ENCODE results near the gene GNMT.
"Not testable (repeated sequence)": the region's sequence is repeated elsewhere in the genome, so short reads cannot be mapped to it uniquely, and the experiment has no call there.

Gene GNMT

GRCh38 chr6:42940493-42941045, 20.0 kb upstream of the GNMT start:
- in situ Hi-C loops (cut with MboI; ENCODE audit: low sequenced_read_pairs) = no loop called here

DNA sequence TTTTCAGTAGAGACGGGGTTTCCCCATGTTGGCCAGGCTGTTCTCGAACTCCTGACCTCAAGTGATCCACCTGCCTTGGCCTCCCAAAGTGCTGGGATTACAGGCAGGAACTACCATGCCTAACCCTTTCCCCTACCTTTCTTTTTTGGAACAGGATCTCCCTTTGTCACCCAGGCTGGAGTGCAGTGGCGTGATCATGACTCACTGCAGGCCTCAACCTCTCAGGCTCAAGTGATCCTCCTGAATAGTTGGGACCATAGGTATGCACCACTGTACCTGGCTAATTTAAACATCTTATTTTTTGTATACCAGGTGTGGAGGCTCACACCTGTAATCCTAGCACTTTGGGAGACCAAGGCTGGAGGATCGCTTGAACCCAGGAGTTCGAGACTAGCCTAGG, 19.2 kb upstream of the GNMT start:
- in situ Hi-C loops (cut with MboI; ENCODE audit: low sequenced_read_pairs) = not testable (repeated sequence)

GRCh38 chr6:42942444-42942843, 18.1 kb upstream of the GNMT start:
- in situ Hi-C loops (cut with MboI; ENCODE audit: low sequenced_read_pairs) = no loop called here

- in situ Hi-C loops (cut with MboI; ENCODE audit: low sequenced_read_pairs) = no loop called here
These were observed 12.6 kb upstream of the GNMT start for GRCh38 chr6:42947950-42948349.

DNA sequence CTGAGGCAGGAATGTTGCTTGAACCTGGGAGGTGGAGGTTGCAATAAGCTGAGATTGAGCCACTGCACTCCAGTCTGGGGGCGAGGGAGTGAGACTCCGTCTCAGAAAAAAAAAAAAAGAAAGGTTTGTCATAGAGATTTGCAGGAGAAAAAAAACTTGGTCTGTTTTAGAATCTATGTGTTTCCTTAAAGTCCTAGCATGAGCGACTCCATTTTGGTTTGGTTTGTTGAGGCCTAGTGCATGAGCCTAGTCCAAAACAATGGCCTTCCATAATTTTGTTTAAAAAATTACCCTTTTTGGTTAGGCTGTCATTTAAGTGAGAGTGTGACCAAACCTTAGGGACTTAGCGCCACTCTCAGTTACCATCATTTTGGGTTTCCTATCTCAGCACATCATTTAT, 8.2 kb upstream of the GNMT start:
- in situ Hi-C loops (cut with MboI; ENCODE audit: low sequenced_read_pairs) = no loop called here

- in situ Hi-C loops (cut with MboI; ENCODE audit: low sequenced_read_pairs) = not testable (repeated sequence)
These were observed 6.1 kb upstream of the GNMT start for GRCh38 chr6:42954405-42954804.

DNA sequence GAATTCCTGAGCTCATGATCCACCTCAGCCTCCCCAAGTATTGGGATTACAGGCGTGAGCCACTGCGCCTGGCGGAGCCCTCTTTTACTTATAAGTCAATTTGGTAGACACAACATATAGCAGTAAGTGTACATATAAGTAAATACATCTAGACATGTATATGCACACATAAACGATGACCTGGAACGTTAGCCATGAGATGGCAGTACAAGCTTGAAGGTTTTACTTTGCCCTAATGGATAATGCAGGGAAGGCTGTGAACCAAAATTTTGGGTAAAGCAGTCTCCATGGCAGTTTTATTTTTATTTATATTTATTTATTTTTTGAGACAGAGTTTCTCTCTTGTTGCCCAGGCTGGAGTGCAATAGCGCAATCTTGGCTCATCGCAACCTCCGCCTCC, 2.4 kb upstream of the GNMT start:
- in situ Hi-C loops (cut with MboI; ENCODE audit: low sequenced_read_pairs) = no loop called here

DNA sequence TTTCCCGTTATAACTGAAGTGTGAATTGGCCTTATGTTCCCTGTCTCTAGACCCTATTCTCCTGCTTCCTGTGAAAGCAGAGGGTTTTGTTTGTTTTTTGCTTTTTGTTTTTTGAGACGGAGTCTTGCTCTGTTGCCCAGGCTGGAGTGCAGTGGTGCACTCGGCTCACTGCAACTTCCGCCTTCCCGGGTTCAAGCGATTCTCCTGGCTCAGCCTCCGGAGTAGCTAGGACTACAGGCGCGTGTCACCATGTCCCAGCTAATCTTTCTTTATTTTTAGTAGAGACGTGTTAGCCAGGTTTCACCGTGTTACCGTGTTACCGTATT, 674 bp upstream of the GNMT start:
- in situ Hi-C loops (cut with MboI; ENCODE audit: low sequenced_read_pairs) = no loop called here

DNA sequence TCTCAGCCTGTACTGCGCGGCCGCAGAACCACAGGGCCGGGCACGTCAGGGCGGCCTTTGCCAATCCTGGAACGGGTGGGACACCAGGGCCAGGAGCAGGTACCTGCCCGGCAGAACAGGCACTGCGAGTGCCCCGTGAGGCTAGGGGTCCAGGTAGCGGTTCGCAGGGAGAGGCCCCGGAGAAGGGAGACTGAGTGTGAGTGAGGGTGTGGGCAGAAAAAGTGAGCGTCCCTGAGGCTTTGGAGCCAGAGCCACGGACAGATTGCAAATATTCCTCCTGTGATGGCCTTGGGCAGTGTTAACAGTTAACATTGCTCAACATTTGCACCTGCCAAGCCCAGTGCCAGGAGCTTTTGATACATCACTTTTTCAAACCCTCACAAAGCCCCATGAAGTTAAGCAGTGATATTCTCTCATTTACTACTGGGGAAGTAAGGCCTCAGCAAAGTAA, 491 bp downstream of the GNMT start:
- in situ Hi-C loops (cut with MboI; ENCODE audit: low sequenced_read_pairs) = no loop called here

DNA sequence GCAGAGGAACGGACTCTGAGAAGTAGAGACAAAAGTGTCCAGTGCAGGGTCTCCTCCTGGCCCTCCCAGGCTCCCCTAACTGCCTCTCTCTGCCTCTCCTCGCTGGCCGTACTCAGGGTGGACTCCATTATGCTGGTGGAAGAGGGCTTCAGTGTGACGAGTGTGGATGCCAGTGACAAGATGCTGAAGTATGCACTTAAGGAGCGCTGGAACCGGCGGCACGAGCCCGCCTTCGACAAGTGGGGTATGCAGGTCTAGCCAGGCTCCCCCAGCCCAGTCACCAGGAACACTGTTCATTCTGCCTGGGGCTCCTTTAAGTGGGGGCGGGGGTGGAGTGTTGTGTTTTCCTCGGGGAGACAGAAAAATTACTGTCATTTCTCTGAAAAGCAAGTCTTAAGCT, 1.5 kb downstream of the GNMT start:
- in situ Hi-C loops (cut with MboI; ENCODE audit: low sequenced_read_pairs) = no loop called here

DNA sequence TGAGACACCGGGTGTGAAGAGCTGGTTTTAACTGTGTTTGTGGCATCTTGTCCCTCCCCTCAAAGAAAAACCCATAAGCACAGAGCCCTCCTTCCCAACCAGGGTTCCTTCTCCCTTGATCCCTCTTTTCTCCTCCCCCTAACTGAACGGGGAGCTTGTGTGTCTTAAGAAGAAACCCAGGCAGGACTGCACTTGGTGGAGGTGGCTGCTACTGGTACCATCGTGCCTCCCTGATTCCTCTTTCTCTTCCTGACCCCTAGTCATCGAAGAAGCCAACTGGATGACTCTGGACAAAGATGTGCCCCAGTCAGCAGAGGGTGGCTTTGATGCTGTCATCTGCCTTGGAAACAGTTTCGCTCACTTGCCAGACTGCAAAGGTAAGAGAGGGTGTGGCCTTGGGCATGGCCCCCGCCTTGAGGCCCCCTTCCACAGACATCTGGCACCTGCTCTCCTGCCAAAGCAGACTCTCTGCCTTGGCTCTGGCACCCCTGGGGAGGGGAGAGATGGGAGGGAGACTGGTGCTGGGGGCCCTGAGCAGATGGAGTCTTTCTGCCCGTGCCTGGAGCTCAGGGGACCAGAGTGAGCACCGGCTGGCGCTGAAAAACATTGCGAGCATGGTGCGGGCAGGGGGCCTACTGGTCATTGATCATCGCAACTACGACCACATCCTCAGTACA, 2.1 kb downstream of the GNMT start:
- in situ Hi-C loops (cut with MboI; ENCODE audit: low sequenced_read_pairs) = no loop called here

DNA sequence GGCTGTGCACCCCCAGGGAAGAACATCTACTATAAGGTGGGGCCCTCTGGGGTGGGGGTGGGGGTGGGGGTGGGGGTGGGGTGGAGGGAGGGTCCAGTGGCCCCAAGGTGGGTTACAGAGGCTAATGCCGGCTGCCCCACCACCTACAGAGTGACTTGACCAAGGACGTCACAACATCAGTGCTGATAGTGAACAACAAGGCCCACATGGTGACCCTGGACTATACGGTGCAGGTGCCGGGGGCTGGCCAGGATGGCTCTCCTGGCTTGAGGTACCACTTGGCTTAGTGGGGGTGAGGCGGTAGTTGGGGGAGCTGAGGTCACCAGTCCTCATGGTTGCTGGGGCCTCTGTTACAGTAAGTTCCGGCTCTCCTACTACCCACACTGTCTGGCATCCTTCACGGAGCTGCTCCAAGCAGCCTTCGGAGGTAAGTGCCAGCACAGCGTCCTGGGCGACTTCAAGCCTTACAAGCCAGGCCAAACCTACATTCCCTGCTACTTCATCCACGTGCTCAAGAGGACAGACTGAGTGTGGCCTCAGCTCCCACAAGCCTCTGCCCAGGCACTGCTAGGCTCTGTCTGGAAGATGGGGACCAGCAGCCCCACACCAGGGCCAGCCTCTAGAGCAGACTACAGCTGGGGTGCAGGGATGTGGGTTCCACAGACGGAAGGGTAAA, 2.8 kb downstream of the GNMT start:
- in situ Hi-C loops (cut with MboI; ENCODE audit: low sequenced_read_pairs) = no loop called here

GRCh38 chr6:42963855-42964605, 3.5 kb downstream of the GNMT start:
- in situ Hi-C loops (cut with MboI; ENCODE audit: low sequenced_read_pairs) = no loop called here

DNA sequence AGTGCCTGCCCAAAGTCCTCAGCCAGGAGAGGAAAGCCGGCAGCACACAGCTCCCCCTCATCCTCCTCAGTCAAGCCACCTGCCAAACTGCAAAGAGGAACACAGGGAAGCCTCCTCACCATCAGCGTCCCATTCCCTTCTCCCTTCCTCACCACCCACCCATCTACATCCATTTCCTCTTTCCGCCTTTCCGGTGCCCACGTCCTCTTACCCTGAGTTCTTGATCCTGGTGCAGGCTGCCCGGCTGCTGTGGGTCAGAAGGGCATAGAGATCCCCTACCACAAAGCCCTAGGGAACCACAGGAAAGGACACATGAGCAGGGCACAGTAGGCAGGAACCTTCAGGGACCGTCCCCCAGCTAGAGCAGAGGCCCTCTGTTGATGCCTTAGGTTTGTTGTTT, 6.0 kb downstream of the GNMT start:
- in situ Hi-C loops (cut with MboI; ENCODE audit: low sequenced_read_pairs) = no loop called here

GRCh38 chr6:42967228-42967627, 6.7 kb downstream of the GNMT start:
- in situ Hi-C loops (cut with MboI; ENCODE audit: low sequenced_read_pairs) = no loop called here

DNA sequence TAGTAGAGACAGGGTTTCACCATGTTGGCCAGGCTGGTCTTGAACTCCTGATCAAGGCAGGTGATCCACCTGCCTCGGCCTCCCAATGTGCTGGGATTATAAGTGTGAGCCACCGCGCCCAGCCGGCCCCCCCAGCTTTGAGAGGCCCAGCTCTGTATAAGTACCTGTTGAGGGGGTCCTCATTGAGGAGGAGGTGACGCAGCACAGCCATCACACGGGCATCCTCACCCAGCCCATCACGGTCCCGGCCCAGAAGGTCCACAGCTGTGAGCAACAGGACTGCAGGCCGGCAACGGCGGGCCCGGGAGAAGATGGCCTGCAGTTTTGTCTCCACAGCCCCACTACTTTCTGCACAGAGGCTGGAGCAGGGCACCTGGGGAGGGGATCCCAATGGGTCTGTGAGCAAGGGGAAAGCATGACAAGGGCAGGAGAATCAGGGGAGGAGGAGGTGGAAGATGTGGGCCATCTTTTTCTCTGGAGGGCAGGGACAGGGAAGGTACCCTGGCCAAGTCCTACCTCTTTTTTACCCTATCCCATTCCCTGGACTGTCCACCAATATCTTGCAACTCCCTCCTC, 7.7 kb downstream of the GNMT start:
- in situ Hi-C loops (cut with MboI; ENCODE audit: low sequenced_read_pairs) = no loop called here

DNA sequence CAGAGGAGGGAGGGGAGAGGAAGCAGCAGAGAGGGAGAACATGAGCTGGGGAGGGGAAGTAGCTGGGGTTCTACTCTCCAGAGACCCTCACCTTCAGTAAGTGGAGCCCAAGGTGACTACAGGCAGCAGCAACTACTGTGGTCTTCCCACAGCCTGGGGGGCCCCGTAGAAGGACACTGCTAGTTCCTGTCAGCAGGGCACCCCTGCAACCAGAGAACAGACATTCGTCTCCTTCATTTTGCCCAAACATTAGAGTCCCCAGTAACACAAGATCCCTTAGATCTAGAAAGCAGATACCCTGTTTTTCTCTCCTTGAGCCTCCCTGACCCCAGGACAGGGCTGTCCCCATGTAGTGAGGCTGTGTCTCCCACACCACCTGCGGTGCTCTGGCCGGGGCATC, 8.2 kb downstream of the GNMT start:
- in situ Hi-C loops (cut with MboI; ENCODE audit: low sequenced_read_pairs) = no loop called here

DNA sequence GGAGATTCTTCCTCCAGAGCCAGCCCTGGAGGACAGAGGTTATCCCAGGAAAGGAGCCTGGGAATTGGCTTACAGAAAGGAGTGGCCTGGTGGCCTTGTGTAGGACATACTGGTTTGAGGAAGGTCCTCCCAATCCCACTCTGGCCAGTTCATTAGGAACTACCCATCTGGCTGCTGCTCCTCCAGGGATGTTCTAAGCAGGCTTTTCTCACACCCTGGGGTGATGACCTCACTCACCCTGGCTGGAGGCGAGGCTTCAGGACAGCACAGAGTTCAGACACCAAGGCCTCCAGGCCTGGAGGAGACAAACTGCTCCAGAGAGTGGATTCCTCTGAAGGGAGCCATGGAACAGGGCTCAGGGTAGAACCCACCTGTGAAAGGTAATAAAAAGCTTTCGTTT, 8.9 kb downstream of the GNMT start:
- in situ Hi-C loops (cut with MboI; ENCODE audit: low sequenced_read_pairs) = no loop called here

DNA sequence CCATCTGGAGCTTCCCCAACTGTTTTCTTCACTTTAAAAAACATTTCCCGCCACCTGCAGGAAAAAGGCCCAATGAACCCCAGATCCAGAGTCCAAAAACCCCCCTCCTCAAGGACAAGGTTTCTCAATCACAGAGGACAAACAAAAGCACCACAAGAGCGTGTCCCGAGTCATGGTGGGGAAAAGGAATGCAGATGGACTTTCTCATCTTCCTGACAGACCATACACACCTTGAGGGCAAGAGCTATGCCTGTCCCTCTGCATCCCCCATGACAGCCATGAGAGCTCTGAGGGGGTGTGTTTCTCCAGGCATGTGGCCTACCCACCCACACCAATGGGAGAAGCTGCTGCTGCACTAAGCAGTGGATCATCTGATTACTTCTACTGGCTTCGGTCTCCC, 9.4 kb downstream of the GNMT start:
- in situ Hi-C loops (cut with MboI; ENCODE audit: low sequenced_read_pairs) = no loop called here

GRCh38 chr6:42970871-42971612, 10.5 kb downstream of the GNMT start:
- in situ Hi-C loops (cut with MboI; ENCODE audit: low sequenced_read_pairs) = no loop called here

Measured in HL-60/S4 treated with retinoic acid at 250 ng/mL for 4 days and 3 days (cell line).